ACC112 (cell line): ENCODE data around the gene TMSB15A.
A peak's percentile ranks its signal among the peaks of the same experiment; 100 is the strongest.
"Not testable (repeated sequence)": the region's sequence is repeated elsewhere in the genome, so short reads cannot be mapped to it uniquely, and the experiment has no call there.

Experiments used
- H2AFZ ChIP-seq: fragments of 200-600 bp; sonication (generic); one replicate; pipeline ENCODE4 v1.6.0; 2017; ENCODE audit warnings: antibody characterized with exemption, low read length; ENCODE audit not compliant: unreplicated experiment
- H3K27ac ChIP-seq: fragments of 200-600 bp; sonication (generic); 2 replicates; pipeline ENCODE4 v1.5.1; 2014; ENCODE audit warnings: low read depth, mild to moderate bottlenecking, antibody characterized with exemption, low read length, moderate library complexity
- H3K27me3 ChIP-seq: fragments of 200-600 bp; sonication (generic); 2 replicates; pipeline ENCODE4 v1.6.1; 2014; ENCODE audit warnings: mild to moderate bottlenecking, antibody characterized with exemption, low read length, moderate library complexity, mixed read lengths; ENCODE audit not compliant: insufficient read depth
- H3K36me3 ChIP-seq: fragments of 200-600 bp; sonication (generic); 2 replicates; pipeline ENCODE4 v1.6.1; 2016; ENCODE audit warnings: mild to moderate bottlenecking, antibody characterized with exemption, low read length, moderate library complexity, mixed read lengths; ENCODE audit not compliant: insufficient read depth
- H3K4me1 ChIP-seq: fragments of 200-600 bp; sonication (generic); one replicate; pipeline ENCODE4 v1.6.1; 2016; ENCODE audit warnings: low read length, mixed read lengths; ENCODE audit not compliant: insufficient read depth, unreplicated experiment, control insufficient read depth
- H3K4me3 ChIP-seq: fragments of 200-600 bp; sonication (generic); 2 replicates; pipeline ENCODE4 v1.5.1; 2014; ENCODE audit warnings: mild to moderate bottlenecking, low read depth, low read length
- H3K79me2 ChIP-seq: fragments of 200-600 bp; sonication (generic); one replicate; pipeline ENCODE4 v1.6.0; 2016; ENCODE audit warnings: low read length; ENCODE audit not compliant: control insufficient read depth, unreplicated experiment, insufficient read depth

Gene TMSB15A

DNA sequence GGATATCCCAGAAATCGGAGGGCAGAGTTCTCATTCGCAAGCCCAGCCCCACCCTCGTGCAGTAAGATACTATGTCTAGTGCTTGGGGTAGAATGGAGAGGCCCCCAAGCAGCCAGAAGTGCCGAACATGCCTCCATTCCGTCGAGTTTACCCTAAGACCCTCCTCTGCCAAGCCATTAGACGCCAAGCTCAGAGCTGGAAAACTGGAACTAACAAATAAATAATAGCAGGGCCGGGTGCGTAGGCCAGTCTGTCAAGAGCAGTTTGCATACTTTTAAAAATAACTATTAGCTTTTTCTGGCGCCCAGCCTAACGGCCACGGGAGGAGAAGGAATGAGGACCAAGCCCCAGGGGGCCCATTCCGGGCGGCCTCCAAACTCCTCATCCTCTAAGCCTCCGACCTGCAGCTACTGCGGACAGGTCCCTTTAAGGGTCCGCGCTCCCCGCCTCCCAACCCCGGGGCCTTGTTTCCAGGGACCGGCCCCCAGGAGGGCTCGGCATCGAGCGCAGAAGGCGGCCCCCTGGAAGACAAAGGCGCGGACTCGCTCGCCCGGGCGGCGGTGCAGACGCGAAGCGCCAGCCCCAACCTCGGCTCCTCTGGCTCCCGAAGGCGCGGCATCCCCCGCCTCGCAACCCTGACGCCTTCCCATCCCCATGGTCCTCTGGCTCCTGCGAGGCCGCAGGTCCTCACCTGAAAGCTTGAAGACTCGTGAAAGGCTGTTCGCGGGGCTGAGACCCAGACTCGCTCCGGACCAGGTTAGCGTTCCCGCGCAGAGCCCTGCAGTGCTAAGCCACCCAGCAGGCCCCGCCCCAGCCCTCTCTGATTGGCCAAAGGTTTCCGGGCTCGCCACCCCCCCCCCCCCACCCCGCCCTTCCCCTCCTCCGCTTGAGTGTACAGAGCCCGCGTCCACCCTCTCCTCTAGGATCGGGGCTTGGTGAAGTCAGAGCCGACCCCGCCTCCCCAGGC lies at the start of gene TMSB15A:
TSS of gene TMSB15A (minus strand) at position 765 of the 967 bp plus-strand sequence.
- Histone ChIP-seq H3K27me3 (peaks cover 26% of the 10 kb centered on the region), H2AFZ (peak within 1 kb of the TSS; percentile 25), H3K27ac (no peak within 1 kb of the TSS), H3K36me3 (no peaks in the 10 kb centered on the region), H3K79me2 (no peaks in the 10 kb centered on the region), H3K4me3 (peak within 1 kb of the TSS; percentile 72), H3K4me1 (no peaks in the 10 kb centered on the region)

DNA sequence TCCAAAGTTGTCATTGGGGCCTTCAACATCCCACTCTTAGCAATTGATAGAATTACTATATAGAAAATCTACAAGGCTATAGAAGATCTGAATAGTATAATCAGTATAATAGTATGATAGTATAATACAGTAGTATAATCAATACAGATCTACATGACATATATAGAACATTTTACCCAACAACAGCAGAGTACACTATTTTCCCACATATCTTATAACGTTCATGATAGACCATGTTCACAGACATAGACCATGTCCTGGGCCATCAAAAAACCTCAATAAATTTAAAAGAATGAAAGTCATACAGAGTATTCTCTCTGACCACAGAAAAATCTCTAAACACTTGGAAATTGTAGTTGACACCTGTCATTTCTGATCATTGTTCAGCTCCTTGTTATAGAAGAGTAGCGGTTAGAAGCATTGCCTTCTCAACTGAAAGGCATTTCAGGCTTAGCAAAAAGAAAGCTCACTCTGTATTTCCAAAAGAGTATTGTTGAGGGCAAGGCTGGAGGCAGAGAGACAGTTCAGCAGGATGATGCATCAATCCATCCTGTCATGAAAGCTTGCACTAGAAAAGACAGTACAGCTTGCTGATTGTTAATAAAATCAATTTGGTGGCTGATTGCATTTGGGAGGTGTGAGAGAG lies 44.0 kb upstream of the TMSB15A start:
- no peak overlapping the region for H3K27ac ChIP-seq
- no peaks in the 10 kb centered on the region for H3K4me1 ChIP-seq
- no peak overlapping the region for H2AFZ ChIP-seq
- no peaks in the 10 kb centered on the region for H3K79me2 ChIP-seq
- no peaks in the 10 kb centered on the region for H3K36me3 ChIP-seq
- H3K27me3 ChIP-seq, result no peaks in the 10 kb centered on the region; the same call in 1 of the 2 replicates
- no peak overlapping the region for H3K4me3 ChIP-seq

- no peaks in the 10 kb centered on the region for H3K4me1 ChIP-seq
- H3K27me3 ChIP-seq, result no peaks in the 10 kb centered on the region; the same call in 1 of the 2 replicates
- no peaks in the 10 kb centered on the region for H3K36me3 ChIP-seq
- no peak overlapping the region for H2AFZ ChIP-seq
- no peaks in the 10 kb centered on the region for H3K79me2 ChIP-seq
- no peak overlapping the region for H3K27ac ChIP-seq
- H3K4me3 ChIP-seq, result no peak overlapping the region
These were observed 42.1 kb upstream of the TMSB15A start for GRCh38 chrX:102558607-102559006.

DNA sequence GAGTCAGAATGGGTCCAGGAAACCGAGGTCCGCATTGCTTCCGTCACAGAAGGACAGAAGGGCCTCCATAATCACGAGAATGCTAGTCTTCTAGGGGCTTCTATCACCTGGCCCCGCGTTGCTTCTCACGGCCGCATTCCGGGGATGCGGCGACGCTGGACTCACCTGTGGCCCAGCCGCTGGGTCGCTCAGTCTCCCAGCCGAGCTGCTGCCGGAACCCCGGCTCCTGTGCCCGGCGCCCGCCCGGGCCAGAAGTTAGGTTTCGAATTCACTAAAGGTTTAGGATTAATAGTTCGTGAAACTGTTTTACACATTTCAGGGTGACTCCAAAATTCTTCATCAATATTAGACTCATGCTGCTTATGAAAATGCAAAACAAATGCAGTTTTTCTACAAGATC lies 31.7 kb upstream of the TMSB15A start:
- no peaks in the 10 kb centered on the region for H3K4me1 ChIP-seq
- H3K79me2 ChIP-seq, result no peaks in the 10 kb centered on the region
- H3K27ac ChIP-seq, result no peak overlapping the region
- H2AFZ ChIP-seq, result no peak overlapping the region
- no peak overlapping the region for H3K4me3 ChIP-seq
- no peaks in the 10 kb centered on the region for H3K36me3 ChIP-seq
- H3K27me3 ChIP-seq, result peaks cover 17% of the 10 kb centered on the region; the same call in 1 of the 2 replicates

DNA sequence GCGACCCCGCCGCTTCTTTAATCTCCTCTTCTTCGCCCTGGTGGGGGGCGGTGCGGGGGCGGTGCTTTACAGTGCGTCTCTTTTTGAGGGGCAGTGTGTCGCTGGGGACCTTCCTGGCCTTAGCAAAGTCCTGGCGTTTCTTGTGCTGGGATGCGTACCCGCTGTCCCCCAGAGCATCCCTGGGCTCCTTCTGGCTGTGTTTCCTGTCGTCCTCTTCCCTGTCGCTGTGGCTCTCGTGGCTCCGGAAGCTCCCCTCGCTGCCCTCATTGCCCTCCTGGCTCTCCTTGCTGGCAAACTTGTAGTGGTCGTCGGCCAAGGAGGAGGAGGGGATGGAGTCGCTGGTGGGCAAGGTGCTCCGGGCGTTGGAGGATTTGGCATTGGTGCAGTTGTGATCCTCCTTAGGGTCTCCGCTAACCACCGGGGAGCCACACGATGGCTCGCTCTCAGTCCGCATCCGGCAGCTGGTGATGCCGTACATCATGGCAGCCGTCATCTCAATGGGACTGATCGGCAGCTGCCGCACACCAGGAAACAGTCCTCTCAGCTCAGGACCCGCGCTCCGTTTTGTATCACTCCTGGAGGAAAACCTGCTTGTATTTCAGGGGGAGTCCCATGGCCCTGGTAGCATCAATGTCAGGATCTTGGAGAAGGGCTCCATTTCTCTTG lies 30.4 kb upstream of the TMSB15A start:
- Histone ChIP-seq H3K27me3 (peaks cover 20% of the 10 kb centered on the region; the same call in 1 of the 2 replicates), H2AFZ (no peak overlapping the region), H3K79me2 (no peaks in the 10 kb centered on the region), H3K4me3 (no peak overlapping the region), H3K36me3 (no peaks in the 10 kb centered on the region), H3K4me1 (no peaks in the 10 kb centered on the region), H3K27ac (no peak overlapping the region)

DNA sequence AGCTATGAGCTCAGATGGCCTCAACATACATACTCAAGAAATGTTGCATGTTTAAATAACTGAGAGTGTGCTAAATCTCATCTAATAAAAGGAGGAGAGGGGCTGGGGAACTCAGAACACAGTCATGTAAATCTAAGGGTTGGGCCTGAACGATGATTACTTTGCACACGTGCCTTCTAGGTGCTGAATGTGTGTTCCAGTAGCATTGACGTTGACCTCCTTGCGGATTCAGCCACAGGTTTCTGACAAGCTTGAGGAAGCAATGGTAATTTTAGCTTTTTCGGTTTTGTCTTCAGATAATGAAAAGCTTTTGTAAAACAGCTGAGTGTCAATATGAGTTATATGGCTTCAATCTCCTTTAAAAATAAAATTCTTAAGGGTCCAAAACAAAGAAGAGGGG lies 29.6 kb upstream of the TMSB15A start:
- H3K4me1 ChIP-seq, H3K4me3 ChIP-seq, H3K79me2 ChIP-seq, H2AFZ ChIP-seq, H3K27ac ChIP-seq, H3K36me3 ChIP-seq: not testable (repeated sequence)
- peaks cover 23% of the 10 kb centered on the region for H3K27me3 ChIP-seq

DNA sequence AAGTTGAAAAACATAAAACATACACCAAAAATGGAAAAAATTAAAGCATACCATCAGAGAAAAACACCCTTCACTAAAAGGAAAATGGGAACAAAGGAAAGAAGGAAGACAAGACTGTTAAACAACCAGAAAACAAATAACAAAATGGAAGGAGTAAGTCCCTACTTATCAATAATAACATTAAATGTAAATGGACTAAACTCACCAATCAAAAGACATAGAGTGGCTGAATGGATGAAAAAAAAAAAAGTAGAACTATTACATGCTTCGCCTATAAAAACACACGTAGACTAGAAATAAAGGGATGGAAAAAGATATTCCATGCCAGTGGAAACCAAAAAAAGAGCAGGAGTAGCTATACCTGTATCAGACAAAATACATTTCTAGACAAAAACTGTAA lies 19.4 kb upstream of the TMSB15A start:
- Histone ChIP-seq H3K27ac (no peak overlapping the region), H3K79me2 (no peaks in the 10 kb centered on the region), H2AFZ (no peak overlapping the region), H3K4me3 (no peak overlapping the region), H3K36me3 (no peaks in the 10 kb centered on the region), H3K4me1 (no peaks in the 10 kb centered on the region), H3K27me3 (peaks cover under 1% of the 10 kb centered on the region)

DNA sequence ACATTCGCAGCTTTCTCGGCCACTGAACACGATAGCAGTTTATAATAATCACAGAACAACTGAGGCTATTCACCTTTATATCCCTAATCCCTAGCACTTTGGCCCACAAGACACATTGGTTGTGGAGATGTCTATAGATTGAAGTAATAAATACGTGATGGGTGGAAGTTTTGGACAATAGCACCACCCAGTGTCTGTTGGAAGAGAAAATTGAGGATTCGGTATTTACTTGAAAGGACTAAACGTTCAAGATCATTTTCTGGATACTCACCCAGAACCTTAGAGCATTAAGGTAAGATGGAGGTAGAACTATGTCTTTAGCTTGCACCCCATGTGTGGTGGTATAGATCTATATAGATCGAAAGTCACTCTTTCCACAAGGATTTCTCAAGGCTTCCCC lies 787 bp upstream of the TMSB15A start:
- Histone ChIP-seq H3K36me3 (no peaks in the 10 kb centered on the region), H3K79me2 (no peaks in the 10 kb centered on the region), H3K4me1 (no peaks in the 10 kb centered on the region), H3K4me3 (0 out of 2 replicates have a peak overlapping the region, but pooled peaks have one; percentile 49), H3K27ac (no peak overlapping the region), H2AFZ (no peak overlapping the region), H3K27me3 (peaks cover 23% of the 10 kb centered on the region)

DNA sequence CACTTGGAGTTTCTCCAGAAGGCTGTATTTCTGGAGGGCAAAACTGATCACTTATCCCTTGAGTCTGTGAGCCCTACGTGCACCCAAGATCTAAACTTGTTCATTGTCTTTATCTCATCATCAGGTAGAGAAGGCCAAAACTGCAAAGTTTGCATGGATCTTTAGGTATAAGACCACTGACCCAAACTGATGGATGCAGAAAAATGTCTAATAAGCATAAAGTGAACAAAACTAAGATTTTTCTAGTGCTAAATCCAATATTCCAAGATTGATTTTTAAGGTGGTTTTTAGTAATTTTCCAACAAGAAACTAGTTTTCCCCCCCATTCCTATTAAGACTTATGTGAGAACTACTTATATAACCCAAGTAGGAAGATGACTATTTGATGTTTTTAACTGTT lies 2.0 kb downstream of the TMSB15A start:
- Histone ChIP-seq H3K27me3 (peaks cover 26% of the 10 kb centered on the region), H3K79me2 (no peaks in the 10 kb centered on the region), H3K4me1 (no peaks in the 10 kb centered on the region), H3K36me3 (no peaks in the 10 kb centered on the region), H3K4me3 (no peak overlapping the region), H2AFZ (no peak overlapping the region), H3K27ac (no peak overlapping the region)

DNA sequence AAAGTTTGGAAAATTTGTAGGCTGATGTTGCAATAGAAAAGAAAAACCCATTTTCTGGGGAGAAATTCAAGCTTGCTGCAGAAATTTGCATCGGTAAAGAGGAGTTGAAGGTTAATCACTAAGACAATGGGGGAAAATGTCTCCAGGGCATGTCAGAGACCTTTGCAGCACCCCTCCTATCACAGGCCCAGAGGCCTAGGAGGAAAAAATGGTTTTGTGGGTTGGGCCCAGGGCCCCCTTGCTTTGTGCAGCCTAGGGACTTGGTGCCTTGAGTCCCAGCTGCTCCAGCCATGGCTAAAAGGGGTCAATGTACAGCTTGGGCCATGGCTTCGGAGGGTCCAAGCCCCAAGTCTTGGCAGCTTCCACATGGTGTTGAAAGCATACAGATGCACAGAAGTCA lies 17.8 kb downstream of the TMSB15A start:
- no peaks in the 10 kb centered on the region for H3K36me3 ChIP-seq
- no peak overlapping the region for H3K27ac ChIP-seq
- no peaks in the 10 kb centered on the region for H3K79me2 ChIP-seq
- H2AFZ ChIP-seq, result no peak overlapping the region
- H3K4me1 ChIP-seq, result no peaks in the 10 kb centered on the region
- no peak overlapping the region for H3K4me3 ChIP-seq
- H3K27me3 ChIP-seq, result peaks cover 5% of the 10 kb centered on the region; the same call in 1 of the 2 replicates
